Esophagus squamous epithelium (tissue), 5 donors: ENCODE data around the gene ENTPD2. TPM values are rescaled to one million over a fixed set of nuclear protein-coding genes. Genes with fewer than 3 reads are reported as not detected.
"Not testable (repeated sequence)": the region's sequence is repeated elsewhere in the genome, so short reads cannot be mapped to it uniquely, and the experiment has no call there.

ENCODE experiments used
- DNase-seq: peaks from one replicate; lab custom pipeline; 2025; lab: John Stamatoyannopoulos, UW
- H3K27ac ChIP-seq, 4 donors: fragments of 200-600 bp; sonication (generic); one replicate each; pipeline ENCODE4 v1.5.1; 2016 to 2019; ENCODE audit warnings: mild to moderate bottlenecking in 1 of 4
- H3K27me3 ChIP-seq, 4 donors: fragments of 200-600 bp; sonication (generic); 1 replicate in 3 of 4; 2 replicates in 1 of 4; pipeline versions ENCODE4 v1.5.1 to v1.6.0; 2017 to 2021; ENCODE audit warnings: antibody characterized with exemption in 1 of 4
- H3K36me3 ChIP-seq, 3 donors: fragments of 200-600 bp; sonication (generic); one replicate each; pipeline ENCODE4 v1.5.1; 2016 to 2019
- H3K4me1 ChIP-seq, 3 donors: fragments of 200-600 bp; sonication (generic); one replicate each; pipeline ENCODE4 v1.5.1; 2017 to 2019
- H3K4me3 ChIP-seq, 4 donors: fragments of 200-600 bp; sonication (generic); 1 replicate in 3 of 4; 2 replicates in 1 of 4; pipeline ENCODE4 v1.5.1; 2016 to 2019; ENCODE audit warnings: mild to moderate bottlenecking in 2 of 4, moderate library complexity in 1 of 4
- H3K9me3 ChIP-seq, 3 donors: fragments of 200-600 bp; sonication (generic); one replicate each; pipeline ENCODE4 v1.5.1; 2016 to 2019
- CTCF ChIP-seq, 6 experiments: fragments of 450-650 bp in 4 of 6; fragments of 200-600 bp in 2 of 6; sonication (generic) in 2 of 6; IDR thresholded peaks; one replicate each; pipeline ENCODE4 v1.5.1; 2016 to 2019; ENCODE audit warnings: antibody characterized with exemption in 6 of 6, mild to moderate bottlenecking in 4 of 6, moderate library complexity in 4 of 6
- POLR2A ChIP-seq, 4 donors: fragments of 450-650 bp; IDR thresholded peaks; one replicate each; pipeline ENCODE4 v1.6.1; 2017; ENCODE audit warnings: antibody characterized with exemption in 4 of 4, mild to moderate bottlenecking in 4 of 4, moderate library complexity in 3 of 4
- WGBS, 2 donors: methylation state at CpG; one replicate each; pipeline ENCODE4 v1.1.5; 2018; 5-methylcytosine and 5-hydroxymethylcytosine counted together
- intact Hi-C: fragments of 100-400 bp; cut with DNase I; formaldehyde crosslinking; loops from one replicate; pipeline ENCODE4 v1.15.0; 2022
- total RNA-seq, 4 donors: library from RNA; depleted of rRNA; stranded (reverse); fragments of >200 nt; gene quantifications; one replicate each; pipeline ENCODE4 v1.1.0, GENCODE V29; 2016
- donor health status: DM: yes; HTN: yes; CAD: no.

The ENTPD2 gene
- total RNA-seq, 4 donors from 2014 or later, result 0.47 to 1.3 (median 0.86) TPM

GRCh38 chr9:137006116-137007003 is 47.5 kb downstream of the ENTPD2 start:
- 31 to 58% methylated on average over 6 to 15 of the region's 24 CpGs for WGBS, 2 donors
- intact Hi-C loops, result no loop called here
- no peak overlapping the region for H3K4me3 ChIP-seq
- no peak overlapping the region for H3K27ac ChIP-seq
- peaks cover 0 to 14% (median 0%) of the 10 kb centered on the region in 3 donors for H3K4me1 ChIP-seq
- H3K27me3 ChIP-seq, result no peaks in the 10 kb centered on the region
- H3K9me3 ChIP-seq, result no peaks in the 10 kb centered on the region
- no peak for DNase-seq
- H3K36me3 ChIP-seq, result peaks cover 0 to 29% (median 0%) of the 10 kb centered on the region in 3 donors
- TF ChIP-seq POLR2A (IDR thresholded peaks at IDR 0.05), result no peak
- TF ChIP-seq CTCF (IDR thresholded peaks at IDR 0.05), result no peak

DNA sequence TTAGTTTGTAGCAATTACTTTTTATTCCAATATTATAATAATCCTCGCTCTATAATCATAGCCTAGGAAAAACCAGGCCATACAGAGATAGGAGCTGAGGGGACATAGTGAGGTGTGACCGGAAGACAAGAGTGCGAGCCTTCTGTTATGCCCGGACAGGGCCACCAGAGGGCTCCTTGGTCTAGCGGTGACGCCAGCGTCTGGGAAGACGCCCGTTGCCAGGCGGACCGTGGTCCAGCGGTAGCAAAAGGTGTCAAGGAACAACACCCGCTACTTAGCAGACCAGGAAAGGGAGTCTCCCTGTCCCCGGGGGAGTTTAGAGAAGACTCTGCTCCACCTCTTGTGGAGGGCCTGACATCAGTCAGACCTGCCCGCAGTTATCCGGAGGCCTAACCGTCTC is 49.6 kb downstream of the ENTPD2 start:
- H3K27ac ChIP-seq, H3K9me3 ChIP-seq, DNase-seq, H3K27me3 ChIP-seq, intact Hi-C loops, H3K4me3 ChIP-seq: not testable (repeated sequence)
- TF ChIP-seq CTCF (IDR thresholded peaks at IDR 0.05), result peak in 5 of 6 experiments; percentile 28 to 64 (median 48)
- Histone ChIP-seq H3K4me1 (peaks cover 0 to 30% (median 0%) of the 10 kb centered on the region in 3 donors), H3K36me3 (peaks cover 0 to 12% (median 0%) of the 10 kb centered on the region in 3 donors)
- 40 to 46% methylated on average over 14 to 16 of the region's 17 CpGs for WGBS, 2 donors

GRCh38 chr9:137002646-137003041 is 51.2 kb downstream of the ENTPD2 start:
- no peak for DNase-seq
- H3K9me3 ChIP-seq, result no peaks in the 10 kb centered on the region
- no peak overlapping the region for H3K27ac ChIP-seq
- no peaks in the 10 kb centered on the region for H3K36me3 ChIP-seq
- WGBS, 2 donors, result 73 to 86% methylated on average over 10 of the region's 10 CpGs
- no peak overlapping the region for H3K4me3 ChIP-seq
- intact Hi-C loops, result no loop called here
- peaks cover 0 to 2% (median 0%) of the 10 kb centered on the region in 4 donors for H3K27me3 ChIP-seq
- H3K4me1 ChIP-seq, result peaks cover 1 to 39% (median 5%) of the 10 kb centered on the region in 3 donors
- TF ChIP-seq POLR2A (IDR thresholded peaks at IDR 0.05), result no peak
- no peak for TF ChIP-seq CTCF (IDR thresholded peaks at IDR 0.05)

GRCh38 chr9:137001857-137002645 is 51.8 kb downstream of the ENTPD2 start:
- Histone ChIP-seq H3K27ac (no peak overlapping the region), H3K4me1 (peaks cover 7 to 39% (median 10%) of the 10 kb centered on the region in 3 donors), H3K36me3 (no peaks in the 10 kb centered on the region), H3K9me3 (no peaks in the 10 kb centered on the region), H3K4me3 (no peak overlapping the region), H3K27me3 (peaks cover 0 to 8% (median 0%) of the 10 kb centered on the region in 4 donors)
- TF ChIP-seq CTCF (IDR thresholded peaks at IDR 0.05) (no peak), POLR2A (IDR thresholded peaks at IDR 0.05) (no peak)
- DNase-seq, result no peak
- WGBS, 2 donors, result 75 to 85% methylated on average over 13 to 18 of the region's 20 CpGs
- intact Hi-C loops, result no loop called here
